ENCODE measurements around the gene TBC1D14. TPM values are rescaled to one million over a fixed set of nuclear protein-coding genes. Genes with fewer than 3 reads are reported as not detected.

The TBC1D14 gene
- total and polyA plus RNA-seq, 2 of the 8 experiments (the other 6 are each of a cell fraction or from before 2014, with no cell fraction given), result 45.6 to 48.2 TPM

DNA sequence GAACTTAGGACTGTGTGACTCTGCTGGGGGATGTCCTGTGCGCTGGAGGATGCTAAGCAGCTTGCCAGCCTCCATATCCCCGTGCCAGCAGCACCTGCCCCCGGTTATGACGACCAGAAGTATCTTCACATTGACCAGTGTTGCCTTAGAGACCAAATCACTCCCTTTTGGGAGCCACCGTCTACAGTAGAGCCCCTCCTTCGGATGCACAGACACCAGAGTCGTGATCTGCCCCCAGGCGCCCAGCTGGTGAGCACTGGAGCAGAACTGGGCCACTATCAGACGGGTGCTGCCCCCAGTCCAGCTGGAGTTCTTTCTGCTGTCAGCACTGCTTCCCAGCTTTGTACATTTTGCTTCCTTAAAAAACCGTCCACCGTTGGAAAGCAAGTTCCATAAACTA is 103.5 kb downstream of the TBC1D14 start:
- no peaks in the 10 kb centered on the region for H3K23me2 ChIP-seq (ENCODE audit: low read depth, low read length)
- peaks cover 12 to 28% of the 10 kb centered on the region in 2 experiments for H4K20me1 ChIP-seq (replicated peaks in 1 of 2; ENCODE audit: control insufficient read depth in 1 of 2, insufficient read depth in 2 of 2, low read length in 2 of 2)
- H2BK5ac ChIP-seq (ENCODE audit: low read depth, low read length), result no peak overlapping the region
- no peak overlapping the region for H2BK15ac ChIP-seq (ENCODE audit: low read length)
- H3K18ac ChIP-seq (ENCODE audit: extremely low read depth, low read length), result no peak overlapping the region
- ChIA-PET CTCF (ENCODE audit: partially characterized antibody) (interaction anchor here (0.6 to 0.9 kb wide), 2 partner anchors 23 to 96 kb away, joined by 3 read pairs; no protein-coding TSS in a partner anchor), POLR2A (ENCODE audit: partially characterized antibody) (interaction anchor here (0.7 to 1.3 kb wide), 3 partner anchors 10 to 246 kb away, joined by 3 to 4 read pairs (median 3); no protein-coding TSS in a partner anchor)
- WGBS, 2 experiments (ENCODE audit: extremely low coverage in 1 of 2, insufficient coverage in 1 of 2, insufficient read length in 1 of 2, insufficient replicate concordance in 2 of 2, low coverage in 1 of 2, low lambda C conversion rate in 2 of 2, missing lambda C conversion rate in 1 of 2), result 91% methylated on average over 11 of the region's 11 CpGs; no CpG with 5 or more reads in 1 of the 2 experiments
- H3K14ac ChIP-seq (ENCODE audit: insufficient read length), result no peak overlapping the region
- H3K4ac ChIP-seq (replicated peaks; ENCODE audit: insufficient read length, low read depth, low read length), result no peak overlapping the region
- no peak overlapping the region for H3K23ac ChIP-seq (ENCODE audit: insufficient read length)
- no peak overlapping the region for H4K91ac ChIP-seq (replicated peaks; ENCODE audit: insufficient read length, low read length)
- DNase-seq (ENCODE audit: low read depth in 1 of 2, low spot score in 2 of 2), result no peak
- H2BK20ac ChIP-seq (ENCODE audit: low read length), result no peak overlapping the region
- H4K5ac ChIP-seq (ENCODE audit: insufficient read length, low read depth, low read length), result no peak overlapping the region
- H2AK5ac ChIP-seq (ENCODE audit: low read depth, low read length), result no peak overlapping the region
- H3K56ac ChIP-seq (replicated peaks; ENCODE audit: insufficient read length, low read depth, low read length), result no peak overlapping the region
- H3K4me1 ChIP-seq (replicated peaks in 1 of 4; ENCODE audit: control insufficient read depth in 3 of 4, insufficient read depth in 4 of 4, low read length in 3 of 4), result peaks cover 0 to 2% (median under 1%) of the 10 kb centered on the region in 4 experiments; a peak in 2 of 7 replicates
- H3K36me3 ChIP-seq (ENCODE audit: control insufficient read depth in 2 of 4, insufficient read depth in 4 of 4, low read length in 3 of 4), result peaks cover 5 to 54% (median 43%) of the 10 kb centered on the region in 4 experiments
- H3K79me2 ChIP-seq (ENCODE audit: control insufficient read depth in 1 of 2, insufficient read depth in 2 of 2, low read length in 2 of 2), result peaks cover 0 to 5% of the 10 kb centered on the region in 2 experiments; a peak in 2 of 4 replicates
- no peak overlapping the region for H2AFZ ChIP-seq (ENCODE audit: low read length)
- H3K9me3 ChIP-seq (ENCODE audit: insufficient read depth in 2 of 2, low read depth in 1 of 2, low read length in 1 of 2), result no peaks in the 10 kb centered on the region
- H2BK120ac ChIP-seq (replicated peaks; ENCODE audit: low read depth, low read length), result no peak overlapping the region
- no peak overlapping the region for H4K8ac ChIP-seq (ENCODE audit: extremely low read depth, insufficient read depth, low read length)
- no peak overlapping the region for H3K4me2 ChIP-seq (ENCODE audit: insufficient read depth in 1 of 2, low read depth in 2 of 2, low read length in 2 of 2)
- no peak overlapping the region for H3K27ac ChIP-seq (ENCODE audit: low read depth, low read length)
- H3K27me3 ChIP-seq (replicated peaks in 1 of 4; ENCODE audit: control insufficient read depth in 3 of 4, extremely low read depth in 1 of 4, insufficient read depth in 3 of 4, low read length in 3 of 4), result no peaks in the 10 kb centered on the region
- H2BK12ac ChIP-seq (ENCODE audit: low read depth, low read length), result no peak overlapping the region
- peaks cover 12% of the 10 kb centered on the region for H3K79me1 ChIP-seq (ENCODE audit: low read depth, low read length)
- no peak overlapping the region for H3K4me3 ChIP-seq (ENCODE audit: extremely low read depth in 1 of 4, insufficient read depth in 2 of 4, low read depth in 3 of 4, low read length in 4 of 4)
- no peak for FAIRE-seq
- H3K9ac ChIP-seq (replicated peaks in 1 of 4; ENCODE audit: extremely low read depth in 1 of 4, low read depth in 3 of 4, low read length in 3 of 4), result no peak overlapping the region
- TF ChIP-seq RXRA (IDR thresholded peaks at IDR 0.05; ENCODE audit: insufficient read depth, low read depth, low read length) (no peak), EZH2 (IDR thresholded peaks at IDR 0.05; ENCODE audit: low read depth, low read length, severe bottlenecking) (no peak), HDAC2 (IDR thresholded peaks at IDR 0.05; ENCODE audit: borderline replicate concordance in 1 of 2, low read depth in 2 of 2, low read length in 2 of 2) (no peak), SP1 (IDR thresholded peaks at IDR 0.05; ENCODE audit: low read depth, low read length) (no peak), SIRT6 (IDR thresholded peaks at IDR 0.05; ENCODE audit: low read length) (no peak), KDM4A (IDR thresholded peaks at IDR 0.05; ENCODE audit: low read depth, low read length, severe bottlenecking) (no peak), NRF1 (IDR thresholded peaks at IDR 0.05; ENCODE audit: low read depth, low read length) (no peak), SP4 (IDR thresholded peaks at IDR 0.05; ENCODE audit: low read length) (no peak), NANOG (IDR thresholded peaks at IDR 0.05; ENCODE audit: insufficient read depth, low read depth, low read length, poor library complexity, severe bottlenecking) (no peak), SP2 (IDR thresholded peaks at IDR 0.05; ENCODE audit: low read length) (no peak), CBX8 (IDR thresholded peaks at IDR 0.05; ENCODE audit: borderline replicate concordance, low read depth, low read length) (no peak), POLR2AphosphoS5 (IDR thresholded peaks at IDR 0.05; ENCODE audit: low read depth, low read length) (no peak), TAF7 (optimal IDR thresholded peaks at IDR 0.05; ENCODE audit: borderline replicate concordance, low read depth, low read length) (no peak), CBX5 (IDR thresholded peaks at IDR 0.05; ENCODE audit: low read depth, low read length) (no peak)
